Measurements from ENCODE around the gene SATB1.
"Not testable (repeated sequence)": the region's sequence is repeated elsewhere in the genome, so short reads cannot be mapped to it uniquely, and the experiment has no call there.

SATB1 gene

DNA sequence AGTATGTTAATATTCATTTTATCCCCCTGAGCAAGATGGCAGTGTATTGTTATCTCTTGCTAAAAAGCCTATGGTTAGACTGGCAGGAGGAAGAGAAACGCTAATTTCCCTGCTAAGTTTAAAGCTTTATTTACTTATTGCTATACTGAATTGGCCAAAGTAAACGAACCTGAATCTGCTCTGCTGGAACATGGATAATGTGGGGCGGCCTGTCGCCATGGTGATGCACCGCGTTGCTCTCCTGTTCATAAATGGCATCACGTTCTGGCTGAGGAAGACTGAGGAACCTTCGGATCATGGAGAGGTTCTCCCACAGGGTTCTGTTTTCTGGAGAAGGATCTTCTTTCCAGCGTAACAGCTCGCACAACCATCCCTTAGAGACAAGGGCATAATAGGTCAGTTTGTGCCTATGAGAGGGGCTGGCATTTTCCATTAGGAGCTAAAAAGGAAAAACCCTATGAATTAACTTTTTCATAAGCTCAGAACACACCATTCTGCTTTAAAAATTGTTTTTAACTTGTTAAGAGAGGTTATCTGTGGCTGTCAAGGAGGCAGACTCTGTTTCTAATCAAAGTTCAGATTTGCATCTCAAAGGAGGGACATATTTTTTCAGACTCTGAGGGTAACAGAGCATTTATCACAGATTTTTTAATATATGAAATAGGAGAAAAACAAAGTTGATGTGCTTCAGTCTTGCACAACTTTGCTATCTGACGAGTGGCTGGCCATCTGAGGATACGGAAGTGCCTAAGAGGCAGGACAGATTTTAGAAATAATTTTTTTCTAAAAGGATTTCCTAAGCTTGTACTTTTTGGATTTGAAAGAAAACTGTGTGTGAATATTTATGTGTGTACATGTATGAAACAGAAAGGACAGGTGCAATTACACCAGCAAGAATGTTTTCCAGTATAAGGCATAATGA lies 73.1 kb downstream of the SATB1 start:
- no peak for DNase-seq (ENCODE audit: low read depth)

DNA sequence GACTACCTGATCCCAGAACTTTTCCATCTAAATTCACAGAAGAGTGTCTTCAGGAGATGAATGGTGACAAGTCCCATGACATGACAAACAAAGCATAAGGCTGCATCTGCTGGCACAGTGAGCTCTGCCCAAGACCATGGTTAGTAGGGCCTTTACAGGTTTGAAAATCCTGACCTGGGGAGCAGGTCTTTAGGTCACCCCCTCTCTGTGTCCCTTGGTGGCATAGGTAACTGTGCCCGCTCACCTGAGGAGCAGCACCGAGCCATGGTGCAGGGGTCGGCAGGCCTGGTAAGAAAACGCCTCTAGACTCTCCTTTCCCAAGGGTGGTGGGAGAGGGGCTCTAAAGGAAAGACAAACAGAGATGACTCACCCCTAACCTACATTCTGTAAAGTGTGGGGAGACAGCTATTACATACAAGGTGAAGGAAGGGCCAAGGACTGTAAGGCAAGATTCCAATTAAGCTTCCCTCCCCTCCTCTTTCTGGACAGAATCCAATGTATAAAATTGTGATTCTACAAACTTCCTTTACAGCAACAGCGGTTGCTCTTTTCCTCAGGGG lies 74.0 kb downstream of the SATB1 start:
- no peak for DNase-seq (ENCODE audit: low read depth)

DNA sequence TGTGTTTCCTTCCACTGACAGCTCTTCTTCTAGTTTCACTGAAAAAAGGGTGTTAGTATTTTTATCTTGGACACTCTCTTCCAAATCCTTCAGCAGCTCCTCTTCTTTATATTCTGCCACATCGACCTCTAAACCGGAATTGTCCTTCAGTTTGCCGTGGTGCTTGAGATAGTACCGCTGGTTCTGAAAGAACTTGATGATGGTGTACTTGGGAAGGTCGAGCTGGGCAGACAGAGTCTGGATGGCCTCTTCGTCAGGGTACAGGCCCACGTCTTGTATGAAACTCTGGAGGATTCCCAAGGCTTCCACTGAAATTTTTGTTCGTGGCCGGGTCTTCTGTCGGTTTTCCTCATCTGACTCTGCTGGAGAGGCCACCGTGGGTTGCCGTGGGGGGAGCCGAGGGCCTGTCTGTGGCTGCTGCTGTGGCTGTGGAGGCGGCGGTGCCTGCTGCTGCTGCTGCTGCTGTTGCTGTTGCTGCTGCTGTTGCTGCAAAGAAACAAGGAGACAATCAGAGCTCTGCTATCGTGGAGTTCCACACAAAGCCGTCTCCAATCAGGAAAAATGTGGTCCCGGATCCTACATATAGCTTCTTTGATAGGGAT lies 75.8 kb downstream of the SATB1 start:
- no peak for DNase-seq (ENCODE audit: low read depth)

DNA sequence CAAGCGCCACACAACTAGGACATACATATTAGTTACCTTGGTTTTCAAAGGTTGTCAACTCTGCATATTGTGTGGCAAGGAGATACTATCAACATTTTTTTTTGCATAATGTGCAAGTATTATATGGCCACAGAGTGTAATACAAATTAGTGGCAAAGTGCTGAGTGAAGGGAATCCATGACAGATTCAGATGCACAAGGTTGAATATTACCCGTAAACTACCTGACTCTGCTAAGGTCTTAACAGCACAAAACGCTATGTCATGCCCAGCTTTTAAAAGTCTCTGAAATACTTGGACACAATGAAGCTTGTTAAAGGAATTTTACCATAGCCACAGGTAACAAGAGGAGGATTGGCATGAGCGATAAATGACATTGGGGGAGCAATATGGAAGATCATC lies 79.0 kb downstream of the SATB1 start:
- DNase-seq (ENCODE audit: low read depth): no peak

DNA sequence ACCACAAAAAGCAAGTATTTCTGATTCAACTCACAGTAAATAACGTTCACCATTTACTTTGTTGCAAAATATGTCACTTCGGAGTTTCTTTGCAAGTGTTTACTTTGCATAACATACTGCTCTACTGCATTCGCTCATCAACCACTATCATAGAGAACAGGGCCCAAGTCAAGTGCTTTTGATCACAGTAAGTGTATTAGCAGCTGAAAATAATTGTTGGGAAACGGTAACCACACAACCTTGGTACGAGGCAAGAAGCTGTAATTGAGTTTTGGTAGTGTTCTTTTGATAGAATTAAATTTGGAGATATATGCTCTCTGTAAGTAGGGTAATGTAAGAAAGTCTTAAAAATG lies 80.1 kb downstream of the SATB1 start:
- DNase-seq (ENCODE audit: low read depth): no peak

DNA sequence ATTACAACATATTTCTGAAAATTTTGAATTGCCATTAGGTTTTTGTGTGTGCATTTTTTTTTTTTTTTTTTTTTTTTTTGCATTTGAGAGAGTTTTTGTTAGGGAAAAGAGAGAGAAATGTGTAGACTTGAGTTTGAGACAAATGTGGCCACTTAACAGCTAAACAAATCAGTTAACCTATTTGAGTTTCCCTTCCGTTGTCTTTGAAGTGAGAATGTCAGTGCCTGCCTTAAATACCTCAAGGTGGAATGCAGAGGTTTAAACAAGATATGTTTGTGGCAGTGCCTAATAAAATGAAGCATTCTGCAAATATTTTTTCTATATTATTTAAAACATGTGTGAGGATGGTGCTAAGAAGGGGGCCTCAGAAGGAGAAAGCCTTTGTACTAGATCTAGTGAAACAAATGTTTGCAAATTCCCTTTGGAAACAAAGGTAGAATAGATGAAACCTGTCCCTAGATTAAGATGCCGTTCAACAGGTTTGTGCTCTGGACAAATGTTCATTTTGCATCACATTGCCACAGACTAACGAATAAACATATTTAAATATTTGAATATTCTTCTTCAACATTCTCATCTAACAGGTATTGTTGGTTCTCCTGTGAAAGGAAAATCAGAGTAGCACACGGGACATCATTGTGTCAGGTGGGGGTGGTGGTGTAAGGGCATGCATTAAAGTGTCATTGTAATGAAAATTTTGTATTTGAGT lies 80.7 kb downstream of the SATB1 start:
- DNase-seq (ENCODE audit: low read depth): no peak

DNA sequence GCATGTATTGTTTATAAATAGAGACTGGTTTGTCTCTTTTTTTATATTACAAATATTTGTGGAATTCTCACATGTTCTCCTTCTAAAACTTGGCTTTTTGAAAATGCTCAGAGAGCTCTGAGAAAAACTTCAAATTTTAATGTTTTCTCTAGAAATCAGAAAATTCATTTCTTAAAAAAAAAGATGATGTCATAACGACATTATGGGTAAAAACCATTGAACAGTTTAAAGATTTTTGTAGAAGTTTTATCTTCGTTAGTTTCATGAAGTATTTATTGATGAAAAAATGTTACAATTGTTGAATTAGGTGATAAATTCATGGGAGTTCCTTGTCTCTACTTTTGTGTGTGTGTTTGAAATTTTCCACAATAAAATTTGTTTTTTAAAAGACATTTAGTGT lies 81.3 kb downstream of the SATB1 start:
- no peak for DNase-seq (ENCODE audit: low read depth)

DNA sequence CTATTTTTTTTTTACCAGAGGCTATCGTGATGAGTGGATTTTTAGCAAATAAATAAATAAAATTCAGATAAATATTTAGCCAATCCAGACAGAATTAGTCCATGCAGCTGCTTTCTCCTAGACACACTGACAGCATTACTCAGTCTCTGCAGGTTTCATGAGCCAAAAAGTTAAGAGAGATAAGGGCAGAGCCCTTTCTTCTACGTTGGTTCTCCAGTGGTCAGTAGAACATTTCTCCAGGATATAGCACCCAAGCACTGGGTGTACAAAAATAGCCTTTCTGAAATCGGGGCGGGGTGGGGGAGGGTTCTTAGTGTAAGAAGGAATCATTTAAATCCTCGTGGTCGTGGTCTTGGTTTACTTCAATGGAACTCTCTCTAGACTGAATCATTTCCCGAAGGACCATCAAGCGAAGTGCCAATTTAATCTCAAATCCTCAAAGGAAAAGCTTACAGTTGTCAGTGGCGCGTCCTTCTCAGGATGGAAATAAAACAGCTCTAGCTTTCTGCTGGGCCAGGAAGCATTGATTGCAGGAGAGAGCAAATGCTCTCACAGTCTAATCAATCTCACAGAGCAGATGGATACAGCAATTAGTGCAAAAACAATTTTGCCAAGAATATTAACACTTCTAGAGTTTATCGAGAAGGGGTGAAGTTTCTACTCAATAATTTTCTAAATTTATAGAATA lies 86.2 kb downstream of the SATB1 start:
- DNase-seq (ENCODE audit: low read depth): no peak

DNA sequence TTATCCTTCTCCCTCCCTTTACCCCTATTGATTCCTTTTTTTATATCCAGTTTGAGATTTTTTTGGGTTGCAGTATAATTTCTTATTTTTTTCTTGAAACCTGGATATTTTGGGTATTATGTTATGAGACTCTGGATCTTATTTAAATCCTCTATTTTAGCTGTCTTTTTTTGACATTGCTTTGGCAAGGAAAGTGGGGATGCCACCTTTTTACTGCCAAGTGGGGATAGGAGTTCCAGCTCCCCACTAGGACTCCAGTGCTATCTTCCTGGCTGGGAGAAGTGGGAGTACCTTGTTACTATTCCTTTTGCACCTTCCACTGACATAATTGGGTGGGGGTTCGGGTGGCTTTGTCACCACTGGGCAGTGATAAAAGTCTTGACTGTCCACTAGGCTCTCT lies 87.9 kb downstream of the SATB1 start:
- DNase-seq (ENCODE audit: low read depth): no peak

DNA sequence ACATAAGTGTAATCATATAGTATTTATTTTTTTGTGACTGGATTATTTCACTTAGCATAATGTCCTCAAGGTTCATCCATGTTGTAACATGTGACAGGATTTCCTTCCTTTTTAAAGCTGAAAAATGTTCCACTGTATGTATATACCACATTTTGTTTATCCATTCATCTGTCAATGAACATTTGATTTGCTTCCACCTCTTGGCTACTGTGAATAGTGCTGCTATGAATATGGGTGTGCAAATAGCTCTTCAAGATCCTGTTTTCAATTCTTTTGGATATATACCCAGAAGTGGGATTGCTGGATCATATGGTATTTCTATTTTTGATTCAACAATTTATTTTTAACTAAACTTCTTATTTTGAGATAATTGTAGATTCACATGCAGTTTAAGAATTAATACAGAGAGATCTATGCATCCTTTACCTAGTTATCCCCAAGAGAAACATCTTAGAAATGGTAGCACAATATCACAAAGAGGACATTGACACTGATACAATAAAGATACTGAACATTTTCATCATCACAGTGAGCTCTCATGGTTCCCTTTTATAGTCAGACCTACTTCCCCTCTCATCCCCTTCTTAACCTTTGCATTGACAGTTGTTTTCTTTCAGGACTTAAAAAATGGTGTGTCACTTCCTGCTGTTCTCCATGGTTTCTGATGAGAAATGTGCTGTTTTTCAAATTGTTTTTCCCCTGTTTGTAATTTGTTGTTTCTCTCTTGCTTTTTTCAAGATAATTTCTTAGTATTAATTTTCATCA lies 90.1 kb downstream of the SATB1 start:
- no peak for DNase-seq (ENCODE audit: low read depth)

DNA sequence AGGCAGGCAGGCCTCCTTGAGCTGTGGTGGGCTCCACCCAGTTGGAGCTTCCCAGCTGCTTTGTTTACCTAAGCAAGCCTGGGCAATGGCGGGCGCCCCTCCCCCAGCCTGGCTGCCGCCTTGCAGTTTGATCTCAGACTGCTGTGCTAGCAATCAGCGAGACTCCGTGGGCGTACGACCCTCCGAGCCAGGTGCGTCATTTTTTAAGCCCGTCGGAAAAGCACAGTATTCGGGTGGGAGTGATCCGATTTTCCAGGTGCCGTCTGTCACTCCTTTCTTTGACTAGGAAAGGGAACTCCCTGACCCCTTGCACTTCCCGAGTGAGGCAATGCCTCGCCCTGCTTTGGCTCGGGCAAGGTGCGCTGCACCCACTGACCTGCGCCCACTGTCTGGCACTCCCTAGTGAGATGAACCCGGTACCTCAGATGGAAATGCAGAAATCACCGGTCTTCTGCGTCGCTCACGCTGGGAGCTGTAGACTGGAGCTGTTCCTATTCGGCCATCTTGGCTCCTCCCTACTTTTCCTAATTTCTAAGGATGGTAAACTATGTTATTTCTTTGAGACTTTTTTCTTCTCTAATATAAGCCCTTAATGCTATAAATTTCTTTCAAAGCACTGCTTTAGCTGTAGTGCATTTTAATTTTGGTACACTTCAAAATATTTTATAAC lies 94.2 kb downstream of the SATB1 start:
- not testable (repeated sequence) for DNase-seq (ENCODE audit: low read depth)

DNA sequence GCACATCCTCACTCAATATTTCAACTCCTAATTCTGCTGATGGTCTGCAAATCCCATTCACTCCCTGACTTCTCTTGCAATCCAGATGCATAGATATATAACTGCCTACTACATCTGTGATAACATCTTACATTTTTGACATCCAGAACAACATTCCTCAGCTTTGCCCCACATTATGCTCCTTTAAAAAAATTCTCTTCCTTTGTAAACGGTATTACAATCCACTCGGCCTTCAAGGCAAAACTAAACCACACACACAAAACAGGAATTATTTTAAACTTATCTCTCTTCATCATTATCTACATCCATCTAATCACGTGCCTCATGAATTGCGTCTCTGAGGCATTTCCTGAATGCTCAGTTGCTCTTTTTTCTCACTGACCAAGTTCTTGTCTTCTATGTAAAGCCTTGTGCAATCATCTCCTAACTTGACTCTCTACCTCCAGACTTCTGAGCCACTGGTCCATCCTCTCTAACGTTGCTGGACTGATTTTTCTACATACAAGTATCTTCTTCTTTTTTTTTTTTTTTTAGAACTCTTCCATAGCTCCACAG lies 117.0 kb downstream of the SATB1 start:
- DNase-seq (ENCODE audit: low read depth): no peak

DNA sequence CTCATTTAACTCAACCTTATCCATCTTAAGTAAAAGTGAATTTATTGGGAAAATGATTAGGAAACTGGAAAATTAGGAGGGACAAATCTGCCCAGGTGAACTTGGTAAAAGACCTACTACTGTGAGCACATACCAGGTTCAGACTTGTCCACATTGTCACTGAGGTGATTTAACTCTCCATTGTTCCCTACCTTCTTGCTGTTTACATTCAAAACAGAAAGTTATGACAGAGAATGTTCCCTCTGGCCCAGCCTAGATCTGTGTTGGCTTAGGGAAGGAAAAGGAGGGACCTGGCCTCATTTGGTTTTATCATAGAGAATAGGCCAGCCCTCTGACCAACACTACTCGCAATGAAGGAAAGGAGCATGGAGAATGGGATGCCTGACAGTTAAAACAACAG lies 117.6 kb downstream of the SATB1 start:
- DNase-seq (ENCODE audit: low read depth): no peak

DNA sequence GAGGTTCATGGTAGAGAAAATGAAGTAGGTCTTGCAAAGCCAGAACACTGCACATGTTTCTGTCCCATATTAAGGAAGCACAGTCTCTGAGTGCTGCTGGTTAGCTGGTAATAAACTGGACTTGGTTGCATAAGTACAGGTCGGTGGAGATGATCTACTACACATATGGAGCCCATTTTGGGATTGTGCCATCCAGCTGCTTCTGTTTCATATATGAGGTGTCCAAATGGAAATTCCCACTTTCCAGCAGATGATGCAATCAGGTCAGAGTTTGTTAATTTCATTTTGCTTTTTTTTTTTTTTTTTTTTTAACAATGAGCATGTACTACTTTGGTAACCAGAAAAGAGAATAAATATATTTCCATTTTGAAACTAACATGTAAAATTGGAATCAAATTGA lies 122.6 kb downstream of the SATB1 start:
- DNase-seq (ENCODE audit: low read depth): no peak

DNA sequence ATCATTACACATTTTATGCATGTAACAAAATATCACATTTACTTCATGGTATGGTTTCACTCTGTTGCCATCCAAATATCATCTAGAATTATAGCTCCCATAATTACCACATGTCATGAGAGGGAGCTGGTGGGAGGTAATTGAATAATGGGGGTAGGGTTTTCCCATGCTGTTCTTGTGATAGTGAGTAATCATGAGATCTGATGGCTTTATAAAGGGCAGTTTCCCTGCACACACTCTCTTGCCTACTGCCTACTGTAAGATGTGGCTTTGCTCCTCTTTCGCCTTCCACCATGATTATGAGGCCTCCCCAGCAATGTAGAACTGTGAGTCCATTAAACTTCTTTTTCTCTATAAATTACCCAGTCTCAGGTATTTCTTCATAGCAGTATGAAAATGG lies 123.4 kb downstream of the SATB1 start:
- DNase-seq (ENCODE audit: low read depth): no peak

DNA sequence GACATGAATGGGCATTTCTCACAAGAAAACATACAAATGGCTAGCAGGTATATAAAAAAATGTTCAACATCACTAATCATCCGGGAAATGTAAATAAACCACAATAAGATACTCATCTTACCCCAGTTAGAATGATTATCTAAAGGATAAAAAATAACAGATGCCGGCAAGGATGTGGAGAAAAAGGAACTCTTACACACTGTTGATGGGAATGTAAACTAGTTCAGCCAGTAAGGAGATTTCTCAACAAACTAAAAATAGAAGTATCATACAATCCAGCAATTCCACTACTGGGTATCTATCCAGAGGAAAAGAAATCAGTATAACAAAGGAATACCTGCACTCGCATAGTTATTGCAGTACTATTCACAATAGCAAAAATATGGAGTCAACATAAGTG lies 124.2 kb downstream of the SATB1 start:
- DNase-seq (ENCODE audit: low read depth): no peak

DNA sequence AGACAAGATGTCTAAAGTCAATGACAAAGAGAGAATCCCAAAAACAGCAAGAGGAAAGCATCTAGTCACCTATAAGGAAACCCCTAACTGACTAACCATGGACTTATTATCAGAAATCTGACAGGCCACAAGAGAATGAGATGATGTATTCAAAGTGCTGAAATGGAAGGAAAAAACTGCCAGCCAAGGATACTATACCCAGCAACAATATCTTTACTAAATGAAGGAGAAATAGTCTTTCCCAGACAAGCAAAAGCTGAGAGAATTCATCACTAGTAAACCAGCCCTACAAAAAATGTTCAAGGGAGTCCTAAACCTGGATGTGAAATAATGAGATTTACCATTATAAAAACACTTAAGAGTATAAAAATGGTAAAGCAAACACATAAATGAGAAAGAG lies 128.0 kb downstream of the SATB1 start:
- no peak for DNase-seq (ENCODE audit: low read depth)
